GM21737 (cell line): ENCODE results near the gene SEC16A.
"Not testable (repeated sequence)": the region's sequence is repeated elsewhere in the genome, so short reads cannot be mapped to it uniquely, and the experiment has no call there.

Experiments used
- ATAC-seq: cut with Tn5 transposase; IDR thresholded peaks from one replicate; pipeline ENCODE4 v1.9.1; 2021; ENCODE audit warnings: mild to moderate bottlenecking, moderate library complexity; ENCODE audit not compliant: unreplicated experiment

SEC16A gene

DNA sequence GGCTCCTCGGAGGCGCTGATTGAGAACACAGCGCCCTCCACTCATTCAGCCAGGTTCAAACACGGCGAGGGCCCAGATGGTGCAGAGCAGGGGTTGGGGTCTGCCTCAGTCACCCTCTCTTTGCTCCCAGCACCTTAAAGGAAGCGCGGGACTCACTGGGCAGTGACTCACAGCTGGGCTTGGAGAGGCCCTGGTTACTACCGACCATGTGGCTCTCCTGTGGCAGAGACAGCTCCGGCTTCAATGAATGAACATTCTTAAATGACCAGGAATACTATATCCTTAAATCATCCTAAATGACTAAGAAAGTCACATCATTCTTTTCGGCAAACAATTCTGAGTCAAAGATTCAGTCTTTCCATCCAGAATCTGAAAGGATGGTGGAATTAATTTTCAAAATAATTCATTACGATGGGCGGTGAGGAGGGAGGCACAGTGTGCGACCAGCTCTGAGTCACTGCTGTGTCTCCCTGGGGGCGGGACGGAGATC is 41.6 kb downstream of the SEC16A start:
- no peak for ATAC-seq

- peak; percentile 73 for ATAC-seq
These were observed 43.1 kb downstream of the SEC16A start, which contains the start of gene INPP5E for GRCh38 chr9:136439481-136440408. Gene INPP5E, minus strand, starts transcription at chr9:136439845. Its CDS starts 426 bp downstream, at chr9:136439419.

- peak; percentile 39 for ATAC-seq
These were observed 44.0 kb downstream of the SEC16A start for GRCh38 chr9:136438548-136439480.

- peak; percentile 3 for ATAC-seq
These were observed 44.8 kb downstream of the SEC16A start for GRCh38 chr9:136437839-136438547.

- no peak for ATAC-seq
These were observed 45.4 kb downstream of the SEC16A start for GRCh38 chr9:136437430-136437829.

- ATAC-seq, result no peak
These were observed 46.7 kb downstream of the SEC16A start for GRCh38 chr9:136436055-136436634.

DNA sequence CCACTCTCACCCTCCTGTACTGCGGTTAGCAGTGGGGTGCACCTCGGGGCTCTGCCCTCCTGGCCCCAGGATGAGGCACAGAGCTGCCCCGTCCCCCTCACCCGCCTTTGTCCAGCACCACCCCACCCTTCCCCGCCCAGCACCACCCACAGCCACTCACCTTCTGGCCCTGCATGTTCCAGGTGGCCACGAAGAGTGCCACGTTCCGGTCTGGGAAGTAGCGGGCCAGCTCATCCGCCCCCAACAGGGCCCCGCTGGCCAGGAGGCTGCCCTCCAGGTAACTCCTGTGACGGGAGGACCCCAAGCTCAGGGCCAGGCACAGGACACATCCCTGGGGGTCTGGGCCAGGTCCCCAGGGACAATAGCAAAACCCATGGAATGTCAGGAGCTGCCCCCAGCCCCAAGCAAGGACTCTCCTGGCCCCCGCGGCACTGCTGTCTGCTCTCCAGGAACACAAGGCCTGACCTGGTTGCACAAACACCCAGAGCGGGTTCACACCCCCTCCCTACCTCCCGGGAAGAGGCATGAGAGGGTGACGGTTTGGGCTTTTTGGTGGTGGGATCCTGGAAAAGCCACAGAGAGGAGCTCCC is 48.2 kb downstream of the SEC16A start:
- ATAC-seq, result no peak

DNA sequence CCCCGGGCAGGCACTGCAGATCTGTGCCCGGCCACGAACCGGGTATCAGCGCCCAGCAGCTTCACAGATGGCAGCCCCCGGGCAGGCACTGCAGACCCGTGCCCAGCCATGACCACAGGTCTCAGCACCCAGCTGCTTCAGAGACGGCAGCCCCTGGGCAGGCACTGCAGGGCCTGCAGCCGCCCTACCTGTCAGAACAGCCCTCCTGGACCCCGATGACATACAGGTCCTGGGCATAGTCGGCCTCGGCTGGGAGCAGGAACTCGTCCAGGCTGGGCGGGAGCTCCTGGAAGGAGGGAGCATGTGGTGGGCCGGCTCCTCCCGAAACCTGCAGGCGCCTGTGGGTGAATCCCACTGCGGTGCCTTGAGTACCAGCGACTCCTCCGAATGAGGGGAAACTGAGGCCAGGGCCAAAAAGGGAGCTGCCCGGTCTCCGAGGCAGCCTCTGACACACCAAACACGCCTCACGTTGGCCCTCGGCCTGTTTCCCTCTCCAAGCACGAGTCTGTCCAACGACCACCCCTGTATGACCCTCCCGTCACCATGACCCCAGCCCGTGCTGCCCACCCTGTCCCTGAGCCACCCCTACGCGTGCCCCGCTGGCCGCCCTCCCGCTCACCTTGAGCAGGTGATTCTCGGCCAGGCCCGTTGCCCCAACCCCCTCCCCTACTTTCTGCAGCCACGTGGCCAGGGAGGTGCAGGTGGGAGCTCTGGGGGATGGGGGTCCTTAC is 48.8 kb downstream of the SEC16A start:
- no peak for ATAC-seq

DNA sequence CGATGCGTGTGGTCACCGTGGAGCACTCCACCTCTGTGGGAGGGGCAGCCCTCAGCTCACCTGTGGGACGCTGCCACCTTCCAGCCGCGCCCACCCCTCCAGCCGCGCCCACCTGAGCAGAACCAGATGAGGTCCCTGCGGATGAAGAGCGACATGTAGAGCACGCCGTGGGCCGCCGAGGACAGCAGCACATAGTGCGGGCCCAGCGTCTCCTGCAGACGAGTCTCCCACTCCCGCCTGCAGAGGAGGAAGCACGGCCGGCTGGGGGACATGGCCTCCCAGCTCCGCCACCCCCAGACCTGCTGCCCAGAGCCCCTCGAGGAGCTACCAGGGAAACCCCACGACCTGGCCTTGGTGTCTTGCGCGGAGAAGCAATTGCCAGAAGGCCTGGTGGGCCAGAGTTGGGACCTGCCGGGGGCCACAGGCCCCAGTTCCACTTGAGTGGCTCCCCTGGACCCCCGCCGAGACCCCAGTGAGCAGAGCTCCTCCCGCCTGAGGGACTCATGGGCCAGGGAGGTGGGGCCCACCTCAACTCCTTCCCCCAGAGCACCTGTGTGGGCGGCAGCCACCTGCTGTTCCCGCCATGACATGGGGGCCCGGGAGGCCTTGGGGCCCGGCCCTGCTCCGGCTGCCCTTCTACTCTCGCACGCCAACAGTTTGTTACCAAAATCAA is 49.7 kb downstream of the SEC16A start:
- no peak for ATAC-seq

DNA sequence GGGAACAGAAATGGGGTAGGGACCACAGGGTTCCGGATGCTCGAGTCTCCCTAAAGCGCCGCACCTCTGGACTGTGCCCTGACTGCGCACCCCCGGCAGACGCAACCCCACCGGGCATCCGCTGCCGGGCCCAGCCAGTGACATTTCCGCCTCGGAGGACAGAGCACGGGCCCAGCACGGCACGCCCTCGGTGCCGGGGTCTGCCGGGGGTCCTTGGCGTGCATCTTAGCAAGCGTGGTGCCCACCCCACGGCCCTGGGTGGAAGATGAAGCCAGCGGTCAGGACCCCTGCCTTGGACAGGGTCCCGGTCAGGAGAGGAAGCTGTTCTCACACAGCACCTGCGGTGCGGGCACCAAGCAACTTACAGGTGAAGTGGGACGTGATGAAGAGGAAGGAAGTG is 50.2 kb downstream of the SEC16A start:
- no peak for ATAC-seq

DNA sequence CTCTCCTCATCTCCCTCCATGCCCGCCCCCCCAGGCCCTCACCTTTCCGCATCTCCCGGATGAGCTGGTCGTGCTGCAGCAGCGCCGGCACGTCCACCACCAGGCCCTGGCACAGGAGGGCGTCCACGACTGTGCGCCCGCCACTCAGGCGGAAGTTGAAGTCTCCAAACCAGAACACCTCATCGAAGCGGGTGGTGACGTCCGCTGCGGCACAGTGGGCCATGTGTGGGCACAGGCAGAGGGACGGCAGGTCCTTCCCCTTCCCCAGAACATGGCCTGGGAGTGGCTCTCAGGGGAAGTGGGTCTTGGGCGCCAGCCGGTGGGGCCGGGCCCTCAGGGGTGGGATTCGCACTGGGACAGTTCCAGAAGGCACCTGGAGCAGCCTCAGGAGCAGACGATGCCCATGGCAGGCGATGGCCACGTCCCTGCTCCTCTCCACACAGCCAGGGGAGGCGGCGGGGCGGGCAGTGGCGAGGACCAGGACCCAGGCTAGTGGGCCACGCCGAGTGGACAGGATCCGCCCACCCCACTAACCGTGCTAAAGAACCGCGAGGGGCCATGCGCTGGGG is 51.0 kb downstream of the SEC16A start:
- no peak for ATAC-seq

GRCh38 chr9:136430588-136431234 is 52.1 kb downstream of the SEC16A start:
- no peak for ATAC-seq

DNA sequence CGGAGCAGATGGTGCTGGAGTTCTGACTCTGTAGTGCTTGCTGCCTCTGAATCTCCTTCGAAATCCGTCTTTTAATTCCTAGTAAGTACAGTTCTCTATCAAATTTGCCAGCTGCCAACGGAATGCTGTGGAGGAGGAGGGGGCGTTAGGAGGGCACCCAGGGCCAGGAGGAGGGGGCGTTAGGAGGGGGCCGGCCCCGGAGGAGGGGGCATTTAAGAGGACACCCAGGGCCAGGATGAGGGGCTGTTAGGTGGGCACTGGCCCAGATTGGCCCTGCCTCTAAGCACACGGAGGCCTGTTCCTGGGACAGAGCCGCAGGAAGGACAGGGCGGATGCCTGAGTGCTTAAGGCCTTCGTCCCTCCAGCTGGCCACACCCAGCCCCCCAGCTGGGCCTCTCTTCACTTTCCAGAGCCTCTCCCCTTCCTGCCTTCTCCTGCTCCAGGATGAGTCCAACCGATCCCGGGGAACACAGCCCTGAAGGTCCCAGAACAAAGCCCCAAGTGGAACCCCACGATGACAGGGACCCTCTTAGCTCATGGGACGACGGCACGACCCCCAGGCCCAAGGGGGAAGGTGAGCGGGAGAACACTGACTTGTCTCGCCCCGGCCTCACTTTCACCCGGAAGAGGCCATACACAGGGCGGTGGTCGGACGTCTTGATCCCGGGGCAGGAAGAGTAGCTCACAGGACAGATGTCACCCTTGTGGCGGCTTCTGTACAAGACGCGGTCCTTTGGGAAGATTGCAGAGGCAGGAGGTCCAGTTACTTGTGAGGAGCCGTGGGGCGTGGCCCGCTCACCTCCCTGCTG is 53.0 kb downstream of the SEC16A start:
- ATAC-seq, result no peak

GRCh38 chr9:136429075-136429628 is 53.7 kb downstream of the SEC16A start:
- ATAC-seq, result no peak

DNA sequence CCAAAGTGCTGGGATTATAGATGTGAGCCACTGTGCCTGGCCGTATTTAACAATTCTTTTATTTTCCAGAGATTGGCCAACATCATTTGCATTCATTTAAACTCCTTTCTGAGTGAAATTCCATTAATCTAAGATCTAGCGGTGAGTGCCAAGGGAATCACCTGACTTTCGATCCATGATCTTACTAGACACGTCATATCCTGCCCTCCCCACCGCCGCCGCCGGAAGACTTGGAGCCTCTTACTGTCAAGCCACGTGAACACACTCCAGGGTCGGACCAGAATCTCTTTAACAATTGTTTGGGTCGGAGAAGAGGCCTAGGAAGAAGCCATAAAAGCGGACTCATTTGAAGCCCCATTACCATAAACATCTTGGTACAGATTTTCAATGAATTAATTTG is 56.1 kb downstream of the SEC16A start:
- no peak for ATAC-seq

GRCh38 chr9:136425367-136425766 is 57.5 kb downstream of the SEC16A start:
- ATAC-seq, result not testable (repeated sequence)
